GM20431 (cell line): ENCODE results near the gene SYNGR1.

Experiments
- in situ Hi-C: fragments of 300-500 bp; cut with MseI, MboI; formaldehyde crosslinking; loops from one replicate; pipeline ENCODE4 v1.15.0; 2020; ENCODE audit warnings: low sequenced_read_pairs; ENCODE audit not compliant: unreplicated experiment

SYNGR1 gene, protein sequence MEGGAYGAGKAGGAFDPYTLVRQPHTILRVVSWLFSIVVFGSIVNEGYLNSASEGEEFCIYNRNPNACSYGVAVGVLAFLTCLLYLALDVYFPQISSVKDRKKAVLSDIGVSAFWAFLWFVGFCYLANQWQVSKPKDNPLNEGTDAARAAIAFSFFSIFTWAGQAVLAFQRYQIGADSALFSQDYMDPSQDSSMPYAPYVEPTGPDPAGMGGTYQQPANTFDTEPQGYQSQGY

DNA sequence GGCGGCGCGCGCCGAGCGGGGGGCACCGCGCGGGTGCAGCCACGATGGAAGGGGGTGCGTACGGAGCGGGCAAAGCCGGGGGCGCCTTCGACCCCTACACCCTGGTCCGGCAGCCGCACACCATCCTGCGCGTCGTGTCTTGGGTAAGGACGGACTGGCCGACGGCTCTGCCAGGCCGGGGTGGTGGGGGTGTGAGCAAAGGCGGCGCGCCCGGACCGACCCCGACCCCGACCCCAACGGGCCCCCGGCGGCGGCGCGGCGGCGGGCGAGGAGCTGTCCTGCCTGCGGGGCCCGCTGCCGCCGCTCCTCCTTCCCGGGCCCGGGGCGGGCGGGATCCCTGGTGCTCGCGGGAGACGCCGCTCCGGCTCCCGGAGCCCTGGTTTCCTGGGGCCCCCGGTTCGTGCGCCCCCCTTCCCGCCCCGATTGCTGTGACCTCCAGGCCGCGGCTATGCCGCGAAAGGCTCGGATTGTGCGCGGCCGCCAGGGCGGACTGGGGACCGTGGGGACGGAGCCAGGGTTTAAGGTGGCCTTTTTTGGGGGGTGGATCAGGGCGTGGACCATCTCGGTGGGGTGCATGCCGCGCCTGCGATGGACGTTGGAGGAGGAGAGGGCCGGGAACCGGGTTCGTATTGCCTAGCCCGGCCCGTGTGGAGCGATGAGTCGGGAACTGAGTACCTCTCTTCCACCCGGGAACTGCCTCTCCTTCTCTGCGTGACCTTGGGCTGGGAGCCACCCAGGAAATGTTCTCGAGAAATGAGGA is at the start of gene SYNGR1:
SYNGR1 (plus strand) TSS at position 25 of the 760 bp plus-strand sequence; CDS start at position 45, 20 bp downstream.
- in situ Hi-C loops = loop anchor here (25.0 kb wide), 1 partner anchor 162 kb away; the partner anchor contains the start of genes ATF4 and MIEF1

DNA sequence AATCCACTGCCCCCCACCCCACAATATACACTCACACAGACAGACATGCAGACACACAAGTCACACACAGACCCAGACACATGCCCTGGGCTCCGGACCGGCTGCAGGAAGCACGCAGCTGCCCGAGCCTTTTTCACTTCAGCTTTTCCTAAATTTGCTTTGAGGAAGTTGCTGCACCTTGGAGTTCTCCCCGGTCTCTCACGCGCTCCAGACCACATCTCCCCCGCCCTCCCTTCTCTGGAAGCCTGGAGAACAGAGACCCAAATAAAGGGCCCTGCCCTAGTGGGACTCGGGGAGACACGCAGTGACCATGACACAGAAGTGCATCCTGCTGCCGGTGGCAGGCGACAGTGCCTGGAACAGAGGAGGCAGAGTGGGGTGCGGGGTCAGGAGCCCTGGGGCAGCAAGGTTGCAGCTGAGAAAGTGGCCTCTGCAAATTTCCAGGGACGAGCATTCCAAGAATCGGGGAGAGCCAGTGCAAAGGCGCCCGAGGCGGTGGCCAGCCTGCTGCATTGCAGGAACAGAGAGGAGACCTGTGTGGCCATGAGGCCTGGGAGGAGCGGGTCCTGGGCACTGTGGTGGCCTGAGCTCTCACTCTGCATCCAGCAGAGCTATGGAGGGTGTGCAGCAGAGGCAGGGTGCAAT is 49.5 kb upstream of the SYNGR1 start:
- in situ Hi-C loops = loop anchor here (25.0 kb wide), 1 partner anchor 288 kb away; the partner anchor contains the start of genes APOBEC3C and APOBEC3D

DNA sequence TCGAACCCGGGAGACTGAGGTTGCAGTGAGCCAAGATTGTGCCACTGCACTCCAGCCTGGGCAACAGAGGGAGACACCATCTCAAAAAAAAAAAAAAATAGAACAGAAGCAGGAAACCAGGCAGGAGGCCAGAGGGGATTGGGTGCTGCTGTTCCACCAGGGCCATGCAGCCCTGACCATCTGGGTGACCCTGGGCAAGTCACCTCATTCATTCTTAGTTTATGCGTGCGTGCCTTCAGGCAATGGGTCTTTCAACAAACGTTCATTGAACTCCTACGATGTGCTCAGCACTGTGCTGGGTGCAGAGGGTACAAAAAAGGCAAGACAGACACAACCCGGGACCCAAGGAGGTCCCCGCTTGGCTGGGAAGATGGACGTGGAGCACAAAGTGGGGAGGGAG is 48.7 kb upstream of the SYNGR1 start:
- in situ Hi-C loops = loop anchor here (25.0 kb wide), 1 partner anchor 289 kb away; the partner anchor contains the start of genes APOBEC3C and APOBEC3D

DNA sequence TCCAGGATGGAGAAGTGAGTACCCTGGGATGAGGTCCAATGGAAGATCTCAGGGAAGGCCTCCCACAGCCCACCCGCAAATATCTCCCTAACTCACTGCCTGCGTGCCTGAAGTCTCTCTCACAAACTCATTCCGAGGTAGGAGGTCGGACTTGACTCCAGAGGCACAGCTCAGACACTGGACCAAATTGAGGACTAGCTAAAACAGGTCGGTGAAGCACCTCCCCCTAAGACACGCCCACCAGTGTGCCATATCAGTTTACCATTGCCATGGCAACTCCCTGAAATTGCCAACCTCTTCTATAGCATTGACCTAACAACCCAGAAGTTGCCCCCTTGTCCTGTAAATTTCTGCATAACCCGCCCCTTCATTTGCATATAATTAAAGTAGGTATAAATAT is 47.9 kb upstream of the SYNGR1 start:
- in situ Hi-C loops = loop anchor here (25.0 kb wide), 1 partner anchor 290 kb away; the partner anchor contains the start of genes APOBEC3C and APOBEC3D

DNA sequence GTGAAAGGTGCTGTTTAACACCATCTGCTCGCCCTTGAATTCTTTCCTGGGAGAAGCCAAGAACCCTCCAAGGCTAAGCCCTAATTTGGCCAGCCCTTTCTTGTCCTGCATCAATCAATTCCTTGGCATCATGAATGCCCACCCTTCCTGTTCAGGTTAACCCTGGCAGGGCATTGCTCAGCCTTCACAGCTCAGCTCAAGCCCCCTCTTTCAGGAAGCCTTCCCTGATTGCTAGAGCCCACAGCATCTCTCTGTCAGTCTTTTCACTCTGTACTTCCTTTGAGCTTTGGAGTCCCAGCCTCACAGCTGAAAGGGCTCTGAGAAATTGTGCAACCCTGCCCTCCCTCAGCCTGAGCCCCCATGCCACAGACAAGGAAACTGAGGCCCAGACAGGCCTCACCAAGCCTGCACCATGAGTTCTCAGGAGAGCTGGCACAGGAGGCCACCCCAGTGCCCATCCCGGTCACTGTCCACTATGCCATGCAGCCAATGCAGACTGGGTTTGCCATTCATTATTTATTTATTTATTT is 47.3 kb upstream of the SYNGR1 start:
- in situ Hi-C loops = loop anchor here (25.0 kb wide), 1 partner anchor 290 kb away; the partner anchor contains the start of genes APOBEC3C and APOBEC3D

DNA sequence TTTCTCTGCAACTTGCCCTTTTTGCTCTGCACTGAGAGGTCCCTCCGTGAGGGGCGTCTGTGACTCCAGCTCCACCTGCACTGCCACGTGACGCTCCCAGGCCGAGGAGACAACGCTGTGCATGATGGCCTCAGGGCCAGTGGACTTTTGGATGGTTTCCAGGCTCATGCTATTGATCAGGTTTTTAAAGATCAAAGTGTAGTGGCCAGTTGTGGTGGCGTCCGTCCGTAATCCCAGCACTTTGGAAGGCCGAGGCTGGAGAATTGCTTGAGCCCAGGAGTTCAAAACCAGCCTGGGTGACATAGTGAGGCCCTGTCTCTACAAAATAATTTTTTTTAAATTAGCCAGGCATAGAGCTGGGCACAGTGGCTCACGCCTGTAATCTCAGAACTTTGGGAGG is 46.4 kb upstream of the SYNGR1 start:
- in situ Hi-C loops = loop anchor here (25.0 kb wide), 1 partner anchor 291 kb away; the partner anchor contains the start of genes APOBEC3C and APOBEC3D

DNA sequence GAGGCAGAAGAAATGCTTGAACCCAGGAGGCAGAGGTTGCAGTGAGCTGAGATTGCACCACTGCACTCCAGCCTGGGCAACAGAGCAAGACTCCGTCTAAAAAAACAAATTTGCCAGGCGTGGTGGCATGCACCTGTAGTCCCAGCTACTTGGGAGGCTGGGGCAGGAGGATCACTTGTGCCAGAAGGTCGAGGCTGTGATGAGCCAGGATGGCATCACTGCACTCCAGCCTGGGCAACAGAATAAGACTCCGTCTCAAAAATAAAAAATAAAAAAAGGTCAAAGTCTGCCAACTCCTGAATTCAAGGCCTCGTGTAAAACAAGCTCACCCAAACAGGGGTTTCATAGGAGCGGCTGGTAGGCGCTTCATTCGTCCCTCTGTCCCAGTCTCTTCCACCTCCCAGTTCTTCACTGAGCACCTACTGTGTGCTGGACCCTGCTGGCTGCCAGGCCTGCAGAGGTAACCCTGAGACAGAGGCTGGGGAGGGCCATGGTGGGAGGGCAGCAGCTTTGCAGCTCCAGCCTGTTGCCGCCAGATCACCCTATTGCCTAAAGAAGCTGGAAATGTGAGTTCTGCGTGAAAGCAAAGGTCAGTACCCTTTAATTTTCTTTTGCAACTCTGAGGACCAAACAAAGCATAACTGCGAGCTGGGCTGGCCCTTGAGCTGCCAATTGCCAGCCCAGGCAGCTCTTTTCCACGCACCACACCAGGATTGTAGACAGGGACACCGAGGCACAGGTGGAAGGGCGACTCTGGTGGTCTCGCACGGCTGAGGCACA is 45.7 kb upstream of the SYNGR1 start:
- in situ Hi-C loops = loop anchor here (25.0 kb wide), 1 partner anchor 292 kb away; the partner anchor contains the start of genes APOBEC3C and APOBEC3D

DNA sequence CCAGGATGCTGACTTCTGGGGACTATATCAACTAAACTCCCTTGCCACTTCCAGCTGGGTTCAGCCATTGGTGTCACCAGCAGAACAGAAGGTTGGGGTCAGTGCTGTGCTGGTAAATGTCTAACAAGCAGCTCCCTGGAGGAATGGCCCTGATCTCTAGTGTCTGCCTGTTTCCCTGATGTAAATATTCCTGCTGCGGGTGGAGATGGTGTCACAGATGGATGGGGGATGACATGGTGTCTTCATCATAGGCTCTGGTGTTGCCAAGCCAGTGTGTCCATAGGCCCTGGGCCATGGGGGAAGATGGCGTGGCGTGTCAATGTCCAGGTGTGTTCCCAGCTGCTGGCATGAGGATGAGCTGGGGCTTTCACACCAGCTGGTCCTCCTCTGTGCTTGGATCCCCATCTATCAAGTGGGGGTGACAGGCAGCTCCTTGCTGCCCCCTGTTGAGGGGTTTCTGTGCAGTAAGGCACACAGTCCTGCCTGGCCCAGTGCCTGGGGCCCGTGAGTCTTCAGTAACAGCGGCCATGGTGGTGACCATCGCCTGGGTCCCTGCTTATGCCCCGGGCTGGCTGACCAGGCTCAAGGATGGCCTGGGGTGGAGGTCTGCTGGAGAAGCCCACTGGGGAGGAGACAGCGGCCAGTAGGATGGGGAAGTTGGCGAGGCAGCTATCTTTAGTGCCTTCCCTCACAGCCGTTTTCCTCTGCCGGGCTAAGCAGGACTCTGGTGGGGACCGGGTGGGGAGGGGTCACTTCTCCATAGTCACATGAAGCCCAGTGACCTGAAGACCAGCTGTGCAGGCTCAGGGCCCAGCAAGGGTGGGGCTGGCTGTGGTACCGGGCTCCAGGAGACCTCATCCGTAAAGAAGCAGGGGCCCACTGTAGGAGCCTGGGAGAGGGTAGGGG is 43.1 kb upstream of the SYNGR1 start:
- in situ Hi-C loops = loop anchor here (25.0 kb wide), 1 partner anchor 294 kb away; the partner anchor contains the start of genes APOBEC3C and APOBEC3D

DNA sequence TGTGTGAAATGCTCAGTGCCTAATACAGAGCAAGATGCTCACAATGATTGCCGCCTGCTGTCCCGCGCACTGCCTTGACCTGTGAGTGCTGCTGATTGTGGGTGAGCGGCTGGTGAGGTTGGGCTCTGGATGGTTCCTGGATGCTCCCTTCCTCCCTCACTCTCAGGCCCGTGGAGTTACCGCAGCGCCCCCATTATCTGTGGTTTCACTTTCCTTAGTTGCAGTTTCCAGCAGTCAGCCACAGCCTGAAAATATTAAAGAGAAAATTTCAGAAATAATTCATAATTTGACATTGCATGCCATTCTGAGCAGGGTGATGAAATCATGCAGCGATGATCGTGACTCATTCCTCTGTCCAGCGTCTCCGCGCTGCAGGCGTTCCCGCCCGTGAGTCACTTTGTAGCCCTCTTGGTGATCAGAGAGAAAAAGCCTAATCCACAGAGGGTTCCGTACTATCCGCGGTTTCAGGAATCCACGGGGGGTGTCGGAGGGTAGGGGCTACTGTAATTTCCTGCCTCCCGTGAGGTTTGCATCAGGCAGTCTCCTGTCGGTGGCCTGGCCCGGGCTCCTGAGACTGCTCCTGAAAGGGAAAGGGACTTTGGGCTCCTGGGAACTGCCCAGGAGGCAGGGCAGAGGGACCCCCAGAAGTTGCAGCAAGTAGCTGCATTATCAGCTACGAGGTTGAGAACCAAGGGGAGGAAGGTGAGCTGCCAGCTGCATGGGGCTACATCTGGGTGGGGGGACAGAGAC is 41.0 kb upstream of the SYNGR1 start:
- in situ Hi-C loops = loop anchor here (25.0 kb wide), 1 partner anchor 296 kb away; the partner anchor contains the start of genes APOBEC3C and APOBEC3D

DNA sequence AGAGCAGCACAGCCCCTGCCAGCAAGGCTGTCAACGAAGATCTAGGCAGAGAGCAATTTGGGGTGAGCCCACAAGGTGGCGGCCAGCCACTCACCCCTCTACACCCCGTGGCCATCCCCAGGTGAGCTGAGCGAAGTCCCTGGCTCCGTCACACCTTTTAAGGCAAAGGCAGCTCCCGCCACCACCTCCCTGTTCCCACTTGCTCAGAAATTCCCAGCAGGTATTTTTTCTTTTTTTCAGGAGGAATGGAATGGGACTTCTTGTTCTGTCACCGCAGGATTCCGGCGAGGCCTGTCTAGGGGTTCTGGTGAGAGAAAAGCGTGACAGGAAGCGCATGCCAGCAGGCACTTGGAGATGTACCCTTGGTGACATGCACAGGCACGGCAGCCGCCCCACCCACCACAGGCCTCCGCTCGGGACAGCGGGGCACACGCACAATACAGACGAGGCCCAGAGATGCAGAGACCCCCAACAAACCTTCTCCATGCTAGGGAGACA is 40.4 kb upstream of the SYNGR1 start:
- in situ Hi-C loops = loop anchor here (25.0 kb wide), 1 partner anchor 297 kb away; the partner anchor contains the start of genes APOBEC3C and APOBEC3D

DNA sequence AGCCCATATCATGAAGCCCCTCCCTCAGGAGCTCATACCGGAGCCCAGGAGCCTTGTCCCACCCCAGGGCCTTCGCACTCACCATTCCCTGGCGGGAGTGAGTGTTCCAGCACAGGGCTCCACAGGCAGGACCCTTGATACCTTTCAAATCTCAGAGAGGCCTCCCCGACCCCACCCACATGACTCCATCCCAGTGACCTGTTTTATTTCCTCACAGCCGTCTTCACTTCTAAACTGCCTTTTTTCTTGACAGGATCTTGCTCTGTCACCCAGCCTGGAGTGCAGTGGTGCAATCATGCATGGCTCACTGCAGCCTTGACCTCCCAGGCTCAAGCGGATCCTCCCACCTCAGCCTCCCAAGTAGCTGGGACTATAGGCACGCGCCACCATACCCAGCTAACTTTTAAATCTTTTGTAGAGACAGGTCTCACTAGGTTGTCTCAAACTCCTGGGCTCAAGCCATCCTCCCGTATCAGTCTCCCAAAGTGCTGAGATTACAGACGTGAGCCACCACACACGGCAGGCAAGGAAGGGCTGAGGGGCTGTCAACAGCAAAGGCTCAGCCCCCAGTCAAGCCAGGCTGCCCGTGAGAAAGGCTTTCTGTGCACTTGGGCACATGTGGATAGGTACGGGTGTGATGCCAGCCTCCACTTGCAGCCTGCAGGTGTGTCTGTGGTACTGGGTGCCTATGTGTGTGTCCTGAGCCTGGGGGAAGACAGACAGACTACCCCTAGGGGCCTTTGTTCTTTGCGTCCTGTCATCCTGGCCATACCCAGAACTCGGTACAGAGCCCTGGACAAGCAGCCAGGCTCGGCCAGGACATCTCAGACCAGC is 39.7 kb upstream of the SYNGR1 start:
- in situ Hi-C loops = loop anchor here (5.0 to 25.0 kb wide), 2 partner anchors 133 to 298 kb away; partner anchors contain the start of genes APOBEC3C and APOBEC3D

DNA sequence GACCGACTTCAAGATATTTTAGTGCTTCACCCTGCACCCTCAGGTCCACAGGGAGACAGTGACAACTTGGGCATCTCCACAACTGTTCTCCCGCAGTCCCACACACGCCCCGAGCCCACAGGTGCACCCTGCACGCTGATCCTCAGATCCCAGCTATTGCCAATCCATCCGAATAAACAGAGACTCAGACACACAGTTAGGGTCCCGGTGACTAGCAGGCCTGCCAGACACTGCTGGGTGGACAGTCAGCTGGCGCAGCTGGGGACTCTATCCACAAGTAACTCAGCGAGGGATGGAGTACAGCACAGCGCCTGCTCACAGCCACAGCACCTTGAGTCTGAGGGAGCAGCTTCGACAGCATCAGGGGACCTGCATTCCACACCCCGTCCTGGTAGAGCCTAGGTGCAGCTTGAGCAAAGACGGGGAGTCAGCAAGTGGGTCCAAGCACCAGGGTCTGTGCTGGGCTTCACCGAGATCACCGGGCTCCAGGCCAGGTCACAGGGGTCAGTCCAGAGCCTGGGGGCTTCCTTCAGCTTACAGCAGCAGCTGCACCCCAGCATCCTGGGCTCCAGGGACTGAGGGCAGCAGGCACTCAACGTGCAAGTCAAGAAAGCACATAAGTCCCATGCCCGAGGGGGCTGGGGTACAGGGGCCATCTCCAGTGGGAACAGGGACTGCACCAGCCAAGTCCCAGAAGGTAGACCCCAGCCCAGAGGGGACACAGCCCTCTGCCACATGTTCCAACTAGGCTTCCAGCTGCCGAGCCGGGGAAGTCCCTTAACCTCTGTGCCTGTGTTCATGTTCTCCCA is 38.0 kb upstream of the SYNGR1 start:
- in situ Hi-C loops = loop anchor here (5.0 to 25.0 kb wide), 2 partner anchors 134 to 299 kb away; partner anchors contain the start of genes APOBEC3C and APOBEC3D

DNA sequence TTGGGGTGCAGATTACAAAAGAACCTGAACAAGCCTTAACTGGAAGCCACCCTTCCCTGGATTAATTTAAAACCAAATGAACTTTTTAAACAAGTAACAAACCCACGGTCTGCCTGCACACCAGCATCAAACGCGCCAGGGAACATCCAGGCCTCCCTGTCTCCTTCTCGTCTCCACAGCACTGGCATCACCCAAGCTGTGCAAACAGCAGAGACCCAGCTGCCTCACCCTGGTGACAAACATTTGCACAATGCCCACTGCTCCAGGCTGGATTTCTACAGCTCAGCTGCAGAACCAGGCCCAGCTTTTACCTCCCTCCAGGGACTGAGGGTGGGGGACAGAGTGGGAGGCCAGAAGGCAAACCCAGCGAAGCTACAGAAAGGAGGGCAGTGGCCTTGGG is 37.4 kb upstream of the SYNGR1 start:
- in situ Hi-C loops = loop anchor here (5.0 to 25.0 kb wide), 2 partner anchors 135 to 300 kb away; partner anchors contain the start of genes APOBEC3C and APOBEC3D

DNA sequence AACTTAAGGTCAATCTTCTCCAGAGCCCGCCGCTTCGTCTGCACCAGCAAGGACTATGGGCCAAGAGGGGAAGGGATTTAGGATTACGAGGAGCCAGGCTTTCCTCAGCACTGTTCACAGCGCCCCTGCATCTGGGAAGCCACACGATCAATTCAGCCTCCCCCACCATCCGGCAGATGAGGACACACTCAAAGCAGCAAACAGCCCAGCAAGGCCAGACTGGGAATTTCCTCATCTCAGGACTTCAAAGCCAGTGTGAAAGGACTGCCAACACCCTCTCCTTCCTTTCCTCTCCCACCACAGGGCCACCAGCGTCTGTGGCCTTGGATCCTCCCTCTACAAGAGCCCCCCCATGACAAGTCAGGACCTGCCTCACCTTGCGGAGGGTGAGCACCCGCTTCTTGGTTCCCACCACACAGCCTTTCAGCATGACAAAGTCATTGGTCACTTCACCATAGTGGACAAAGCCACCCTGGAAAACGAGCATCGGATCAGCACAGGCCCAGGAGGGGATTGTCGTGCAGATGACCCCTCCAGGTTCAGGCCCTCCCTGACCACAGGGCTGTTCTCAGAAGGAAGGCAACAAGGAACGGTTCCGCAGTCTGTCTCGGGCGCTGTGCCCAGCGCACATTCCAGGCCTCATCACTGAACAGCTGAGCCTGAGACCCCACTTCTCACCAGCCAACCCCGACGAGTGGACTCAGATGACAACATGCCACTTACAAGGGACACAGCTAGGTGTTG is 36.4 kb upstream of the SYNGR1 start:
- in situ Hi-C loops = loop anchor here (5.0 to 25.0 kb wide), 2 partner anchors 136 to 301 kb away; partner anchors contain the start of genes APOBEC3C and APOBEC3D
